ENCODE measurements around the gene ZXDC. TPM values are rescaled to one million over a fixed set of nuclear protein-coding genes. Genes with fewer than 3 reads are reported as not detected.
A peak's percentile ranks its signal among the peaks of the same experiment; 100 is the strongest.

The ZXDC gene
- total RNA-seq, 1 donor from 2014 or later, result 28.6 TPM

DNA sequence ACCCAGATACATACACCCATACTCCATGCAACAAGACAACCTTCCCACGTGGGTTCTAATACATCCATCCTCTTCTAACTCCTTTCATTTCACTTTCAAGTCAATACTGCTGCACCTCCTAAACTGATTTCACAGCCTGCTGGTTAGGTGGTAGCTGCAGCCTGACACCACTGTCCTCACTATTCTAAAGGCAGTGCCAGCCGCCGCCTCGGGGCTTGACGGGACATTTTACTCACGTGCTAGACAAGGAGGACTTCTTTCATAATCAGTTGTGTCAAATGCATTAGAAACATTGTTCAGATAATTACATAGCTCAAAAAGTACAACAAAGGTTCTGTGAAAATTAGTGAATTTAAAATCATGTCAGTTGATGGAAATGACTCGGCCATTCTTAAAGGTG is 35.6 kb upstream of the ZXDC start:
- DNase-seq (ENCODE audit: low spot score), result no peak

DNA sequence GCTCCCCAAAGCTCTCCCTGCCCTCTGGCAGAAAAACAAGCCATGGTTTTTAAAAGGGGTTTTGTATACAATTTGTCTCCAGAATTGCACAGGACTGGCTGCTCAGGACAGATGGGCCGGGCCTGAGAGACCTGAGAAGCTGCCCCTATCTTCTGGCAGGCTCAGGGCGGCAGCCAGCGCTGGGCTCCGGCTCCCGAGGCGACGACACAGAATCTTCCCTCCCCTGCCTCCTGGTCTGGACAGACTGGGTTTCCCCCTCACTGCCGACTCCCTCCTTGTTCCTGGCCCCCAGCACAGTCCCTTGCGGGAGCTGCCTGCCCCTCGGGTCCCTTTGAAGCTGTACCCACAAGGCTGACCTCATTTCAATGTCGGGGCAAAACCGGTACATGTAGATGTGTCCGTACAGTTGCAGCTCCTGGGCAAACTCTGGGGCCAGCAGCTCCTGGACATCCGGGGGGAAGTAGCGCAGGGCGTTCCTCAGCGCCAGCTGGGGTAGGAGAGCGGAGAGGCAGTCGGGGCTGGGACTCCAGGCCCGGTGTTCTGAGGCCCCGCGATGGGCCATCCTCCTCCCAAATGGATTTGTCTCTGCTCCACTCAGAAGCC is 34.7 kb upstream of the ZXDC start:
- no peak for DNase-seq (ENCODE audit: low spot score)

DNA sequence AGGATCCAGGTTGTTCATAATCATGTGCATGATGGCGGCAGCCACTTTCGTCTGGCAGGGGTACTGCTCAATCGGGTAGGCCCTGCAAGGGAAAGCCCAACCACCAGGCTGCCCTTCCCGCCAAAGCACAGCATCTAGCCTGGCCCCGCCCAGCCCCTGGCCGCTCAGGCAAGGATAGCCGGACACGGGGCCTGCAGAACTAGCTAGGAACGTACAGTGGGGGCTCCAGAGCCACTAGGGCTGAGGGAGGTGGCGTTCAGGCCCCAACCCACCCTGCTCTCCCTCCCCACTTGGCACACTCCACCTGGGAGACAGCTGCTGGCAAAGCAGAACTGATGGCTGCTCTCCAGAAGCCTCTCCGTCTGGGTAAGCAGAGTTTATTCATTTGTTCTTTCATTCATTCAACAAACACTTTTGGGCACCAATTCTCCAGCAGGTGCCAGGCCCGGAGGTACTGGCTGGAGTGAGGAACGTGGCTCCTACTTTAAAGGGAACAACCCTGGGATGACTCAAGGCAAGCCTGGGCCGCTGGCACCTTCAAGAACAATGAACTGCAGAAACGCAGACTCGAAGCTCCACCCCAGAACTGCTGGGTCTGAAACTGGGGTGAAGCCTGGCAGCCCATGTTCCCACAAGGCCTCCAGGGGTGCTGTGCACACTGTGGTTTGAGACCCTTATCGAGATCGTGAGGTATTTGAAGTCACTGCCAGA is 34.1 kb upstream of the ZXDC start:
- DNase-seq (ENCODE audit: low spot score), result no peak

DNA sequence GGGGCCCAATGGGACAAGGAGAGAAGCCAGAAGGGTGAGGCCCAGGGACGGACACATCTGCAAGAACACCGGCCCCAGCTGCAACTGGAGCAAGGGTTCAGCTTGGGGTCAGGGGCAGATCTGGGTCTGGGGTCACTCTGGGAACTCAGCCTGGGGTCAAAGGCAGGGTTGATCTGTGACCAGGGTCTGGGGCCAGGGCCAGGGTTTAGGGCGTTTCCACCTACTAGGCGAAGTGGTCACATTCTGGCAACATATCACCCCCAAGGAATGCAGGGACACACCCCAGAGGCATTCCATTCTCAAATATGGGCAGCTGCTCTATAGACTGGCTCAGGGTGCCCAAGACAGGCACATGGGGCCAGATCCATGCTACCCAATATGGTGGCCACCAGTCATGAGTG is 32.9 kb upstream of the ZXDC start:
- no peak for DNase-seq (ENCODE audit: low spot score)

DNA sequence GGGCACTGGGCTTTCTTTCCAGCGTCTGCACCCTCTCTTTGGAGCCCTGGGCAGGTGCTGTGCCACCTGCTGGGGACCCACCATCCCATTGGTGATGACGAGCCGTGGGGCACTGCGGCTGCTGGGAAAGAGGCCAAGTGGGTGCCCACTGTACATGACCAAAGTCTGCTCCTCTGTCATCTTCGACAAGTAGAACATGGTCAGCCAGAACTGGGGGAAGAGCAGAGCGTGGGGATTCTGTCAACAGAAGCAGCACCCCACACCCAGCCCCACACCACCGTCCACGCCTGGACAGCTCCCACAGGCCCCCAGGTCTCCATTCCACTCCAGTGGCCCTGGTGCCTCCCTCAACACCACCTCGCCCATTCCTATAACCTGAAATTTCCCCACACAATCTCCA is 32.2 kb upstream of the ZXDC start:
- no peak for DNase-seq (ENCODE audit: low spot score)

DNA sequence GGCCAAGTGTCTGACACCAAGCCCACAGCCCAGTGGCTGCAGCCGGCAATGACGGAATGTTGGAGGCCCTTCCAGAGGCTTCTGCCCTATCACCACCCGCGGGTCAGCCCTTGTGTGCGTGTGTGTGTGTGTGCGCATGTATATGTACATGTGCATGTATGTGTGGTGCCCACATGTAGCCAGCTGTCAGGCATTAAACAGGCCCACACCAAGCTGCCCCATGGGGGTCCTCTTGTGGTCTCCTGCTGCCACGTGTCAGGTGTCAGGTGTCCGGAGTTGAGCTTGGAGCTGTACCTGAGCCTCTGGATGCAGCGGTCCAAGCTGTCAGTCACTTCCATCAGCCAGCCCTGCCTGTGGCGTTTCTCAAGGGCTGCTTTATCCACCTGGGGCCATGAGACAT is 28.0 kb upstream of the ZXDC start:
- DNase-seq (ENCODE audit: low spot score), result no peak

DNA sequence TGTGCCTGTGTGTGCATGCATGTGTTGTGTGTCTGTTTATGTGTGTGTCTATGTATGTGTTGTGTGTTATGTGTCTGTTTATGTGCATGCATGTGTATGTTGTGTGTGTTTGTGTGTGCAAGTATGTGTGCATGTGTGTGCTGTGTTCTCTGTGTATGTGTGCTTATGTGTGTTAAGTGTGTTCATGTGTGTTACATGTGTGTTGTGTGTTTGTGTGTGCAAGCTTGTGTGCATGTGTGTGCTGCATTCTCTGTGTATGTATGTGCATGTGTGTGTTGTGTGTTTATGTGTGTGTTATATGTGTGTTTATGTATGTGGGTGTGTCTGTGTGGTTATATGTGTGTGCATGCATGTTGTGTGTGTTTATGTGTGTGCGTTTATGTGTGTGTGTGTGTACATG is 27.0 kb upstream of the ZXDC start:
- DNase-seq (ENCODE audit: low spot score), result no peak

DNA sequence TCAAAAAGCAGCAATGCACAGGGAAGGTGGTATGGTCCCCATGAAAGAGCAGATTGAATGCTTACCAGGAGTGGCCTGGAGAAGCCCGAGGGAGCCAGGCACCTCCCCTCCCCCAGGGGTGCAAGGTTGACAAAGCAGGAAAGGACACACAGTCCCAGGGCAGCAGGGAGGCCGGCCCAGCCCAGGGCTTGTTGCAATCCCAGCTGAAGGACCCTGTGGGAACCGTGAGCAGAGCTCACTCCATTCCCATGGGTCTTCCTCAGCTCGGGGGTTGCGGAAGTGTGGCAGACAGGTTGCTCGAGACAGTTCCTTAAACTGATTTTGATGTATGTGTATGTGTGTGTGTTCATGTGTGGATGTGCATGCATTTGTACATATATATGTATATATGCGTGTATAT is 26.0 kb upstream of the ZXDC start:
- DNase-seq (ENCODE audit: low spot score), result no peak

DNA sequence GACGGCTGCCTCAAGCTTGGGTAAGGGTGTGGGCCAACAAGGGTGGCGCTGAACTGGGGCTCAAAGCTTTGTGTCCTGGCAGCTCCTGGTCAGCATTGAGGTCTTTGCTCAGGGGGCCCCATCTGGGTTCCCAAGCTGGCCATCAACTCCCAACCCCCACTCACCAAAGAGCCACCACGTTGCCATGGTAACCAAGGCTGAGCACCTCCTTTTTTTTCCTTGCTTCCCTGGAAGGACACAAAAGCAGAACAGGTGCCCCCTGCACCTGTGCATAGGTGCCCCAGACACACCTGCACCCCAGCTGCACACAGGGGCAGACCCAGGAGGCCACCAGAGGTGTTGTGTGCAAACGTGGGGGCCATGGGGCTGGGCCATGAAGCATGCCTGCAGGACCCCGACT is 25.4 kb upstream of the ZXDC start:
- DNase-seq (ENCODE audit: low spot score), result no peak

DNA sequence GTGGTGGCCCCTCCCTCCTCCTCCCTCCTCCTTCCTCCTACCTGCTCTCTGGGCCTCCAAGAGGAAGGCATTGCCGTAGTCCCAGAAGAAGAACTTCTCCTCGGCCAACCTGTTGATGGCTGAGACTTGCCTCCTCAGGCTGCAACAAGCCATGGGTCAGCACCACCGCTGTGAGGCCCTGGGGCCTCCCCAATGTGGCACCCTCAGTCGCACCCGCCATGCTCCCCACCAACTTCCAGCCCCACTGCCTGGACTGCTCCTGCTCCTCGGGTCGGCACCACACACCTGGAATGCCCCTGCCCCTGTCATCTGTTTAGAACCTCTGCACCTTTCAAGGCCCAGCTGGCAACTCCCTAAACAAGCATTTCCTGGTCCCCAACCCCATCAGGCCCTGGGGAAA is 24.3 kb upstream of the ZXDC start:
- no peak for DNase-seq (ENCODE audit: low spot score)

DNA sequence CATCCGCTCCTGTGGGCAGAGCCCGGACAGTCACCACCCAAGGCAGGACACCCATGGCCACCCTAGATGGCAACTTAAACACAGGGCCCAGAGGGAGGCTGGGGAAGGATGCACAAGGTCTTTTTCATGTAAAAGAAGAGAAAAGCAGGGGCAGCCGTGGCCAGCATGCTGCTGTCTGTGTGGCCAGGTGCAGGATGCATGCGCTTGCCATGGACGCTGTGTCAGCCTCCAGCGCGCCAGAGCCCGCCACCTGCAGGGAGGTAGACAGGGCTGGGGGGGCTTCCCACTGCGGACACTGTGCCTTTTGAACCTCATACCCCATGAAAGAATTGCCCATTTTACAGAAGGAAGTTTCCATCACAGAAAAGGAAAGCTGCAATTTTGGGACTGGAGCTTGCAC is 23.7 kb upstream of the ZXDC start:
- no peak for DNase-seq (ENCODE audit: low spot score)

DNA sequence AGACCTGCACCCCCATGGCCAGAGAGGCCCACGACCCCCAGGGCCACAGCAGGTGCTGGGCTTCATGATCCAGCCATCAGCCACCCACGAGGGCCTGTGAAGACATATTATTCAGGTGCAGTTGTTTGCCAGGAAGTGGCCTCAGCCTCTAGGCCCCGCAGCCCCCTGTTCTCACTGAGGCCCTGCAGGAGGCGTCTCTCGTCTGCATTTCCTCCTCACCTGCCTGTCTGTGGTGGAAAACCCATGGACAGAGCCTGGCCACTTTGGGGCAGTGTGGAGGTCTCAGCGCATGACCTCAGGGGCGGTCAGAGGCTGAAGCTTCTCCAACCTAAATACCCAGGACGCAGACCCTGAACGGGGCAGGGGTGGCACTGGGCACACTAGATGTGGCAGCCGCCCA is 23.2 kb upstream of the ZXDC start:
- no peak for DNase-seq (ENCODE audit: low spot score)

DNA sequence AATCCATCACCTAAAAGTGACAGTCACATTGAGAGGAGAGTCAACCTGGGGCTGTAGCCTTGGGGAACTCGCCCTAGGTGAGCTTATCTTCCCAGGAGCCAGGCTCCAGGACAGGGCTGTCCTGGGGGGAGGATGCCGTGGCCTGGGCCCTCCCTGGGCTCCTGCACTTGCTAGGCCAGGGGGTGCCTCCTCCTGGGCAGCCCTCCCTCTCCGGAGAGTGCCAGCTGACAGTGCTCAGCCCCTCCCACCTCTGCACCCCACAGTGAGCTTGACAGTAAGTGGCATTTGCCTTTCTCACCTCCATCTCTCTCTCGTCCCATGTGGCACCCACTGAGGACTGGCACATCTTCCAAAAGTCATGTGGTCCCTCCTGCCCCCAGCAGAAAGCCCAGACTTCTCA is 22.8 kb upstream of the ZXDC start:
- no peak for DNase-seq (ENCODE audit: low spot score)

DNA sequence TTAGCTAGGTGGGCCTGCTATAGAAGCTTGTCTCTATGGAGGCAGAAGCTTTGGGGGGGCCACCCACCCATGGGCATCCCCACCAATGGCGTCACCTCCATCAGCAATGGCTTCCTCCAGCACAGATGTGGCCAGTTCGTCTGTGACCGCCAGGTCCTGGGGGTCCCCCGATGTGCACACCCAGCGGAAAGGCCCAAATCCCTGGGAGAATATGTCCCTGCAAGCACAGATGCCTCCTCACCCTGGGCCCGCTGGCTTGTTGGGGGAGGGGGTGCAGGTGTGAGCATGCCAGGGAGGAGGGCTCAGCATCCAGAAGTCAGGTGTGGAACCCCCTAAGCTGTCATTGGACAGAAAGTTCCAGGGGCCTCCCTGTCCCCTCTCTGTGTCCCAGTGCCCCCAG is 22.3 kb upstream of the ZXDC start:
- no peak for DNase-seq (ENCODE audit: low spot score)

DNA sequence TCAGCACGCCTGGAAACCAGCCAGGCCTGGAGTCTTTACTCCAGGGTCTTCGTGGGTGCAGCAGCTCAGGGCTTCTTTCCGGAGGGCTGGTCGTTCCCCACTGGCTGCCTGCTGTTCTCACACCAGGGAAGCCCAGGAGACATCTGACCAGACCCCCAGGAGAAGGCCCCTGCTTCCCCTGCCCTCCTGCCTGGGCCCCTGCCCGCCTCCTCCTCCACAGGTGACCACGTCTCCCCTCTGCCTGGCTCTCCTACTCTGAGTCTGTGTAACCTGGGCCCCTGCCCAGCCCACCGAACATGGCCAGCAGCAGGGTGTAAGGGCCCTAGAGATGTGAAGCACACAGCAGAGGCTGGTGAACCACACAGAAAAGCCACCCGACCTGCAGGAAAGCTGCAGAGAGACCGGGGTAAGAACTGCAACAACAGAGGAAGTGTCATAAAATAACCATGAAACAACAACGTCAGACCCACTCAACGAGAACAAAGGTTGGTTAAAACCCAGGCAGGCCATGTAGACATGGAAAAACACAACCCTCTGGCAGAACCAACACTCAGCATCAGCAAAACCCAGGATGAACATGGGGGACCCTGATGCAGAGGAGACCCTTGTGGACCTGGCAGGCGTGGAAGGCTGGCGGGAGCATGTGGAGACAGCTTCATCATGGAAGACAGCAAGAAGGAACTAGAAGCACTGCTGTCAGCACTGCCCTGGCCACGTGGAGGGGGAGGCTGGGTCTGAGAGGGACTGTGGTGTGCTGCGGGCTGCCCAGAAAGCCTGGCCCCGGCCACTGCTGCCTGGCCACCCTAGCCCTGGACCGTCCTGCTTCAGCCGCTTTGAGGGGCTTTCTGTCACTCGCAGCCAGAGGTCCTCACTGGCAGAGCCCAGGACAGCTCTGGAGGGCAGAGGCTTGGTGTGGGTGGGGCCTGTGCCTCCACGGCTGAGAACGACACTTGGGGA is 21.5 kb upstream of the ZXDC start:
- no peak for DNase-seq (ENCODE audit: low spot score)

DNA sequence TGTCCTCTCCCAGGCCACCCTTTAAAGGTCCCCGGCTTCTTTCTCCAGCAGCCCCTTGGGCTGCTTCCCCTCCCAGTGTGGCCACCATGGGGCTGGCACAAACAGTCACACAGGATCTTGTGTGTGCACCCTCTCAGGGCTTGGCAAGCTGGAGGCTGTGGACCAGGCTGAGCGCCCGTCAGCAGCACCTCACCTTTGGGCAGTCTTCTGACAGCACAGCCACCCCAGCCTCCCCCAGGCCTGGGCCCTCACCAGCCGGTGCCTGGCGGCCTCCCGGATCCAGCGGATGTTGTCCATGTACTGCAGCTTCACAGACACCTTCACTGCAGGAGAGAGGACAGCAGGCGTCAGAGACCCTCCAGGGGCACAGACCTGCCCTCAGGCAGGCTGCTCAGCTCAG is 20.1 kb upstream of the ZXDC start:
- no peak for DNase-seq (ENCODE audit: low spot score)

DNA sequence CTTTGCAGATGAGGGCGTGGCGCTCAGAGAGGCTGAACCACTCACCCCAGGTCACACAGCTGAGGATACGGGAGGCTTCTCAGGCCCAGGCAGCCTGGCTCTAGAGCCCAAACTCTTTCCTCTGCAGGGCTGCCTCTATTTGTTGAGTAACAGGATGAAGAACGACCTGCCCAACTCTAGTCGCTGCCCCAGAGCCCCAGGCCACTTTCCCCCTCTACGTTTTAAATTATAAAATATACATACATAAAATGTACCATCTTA is 19.2 kb upstream of the ZXDC start:
- no peak for DNase-seq (ENCODE audit: low spot score)

DNA sequence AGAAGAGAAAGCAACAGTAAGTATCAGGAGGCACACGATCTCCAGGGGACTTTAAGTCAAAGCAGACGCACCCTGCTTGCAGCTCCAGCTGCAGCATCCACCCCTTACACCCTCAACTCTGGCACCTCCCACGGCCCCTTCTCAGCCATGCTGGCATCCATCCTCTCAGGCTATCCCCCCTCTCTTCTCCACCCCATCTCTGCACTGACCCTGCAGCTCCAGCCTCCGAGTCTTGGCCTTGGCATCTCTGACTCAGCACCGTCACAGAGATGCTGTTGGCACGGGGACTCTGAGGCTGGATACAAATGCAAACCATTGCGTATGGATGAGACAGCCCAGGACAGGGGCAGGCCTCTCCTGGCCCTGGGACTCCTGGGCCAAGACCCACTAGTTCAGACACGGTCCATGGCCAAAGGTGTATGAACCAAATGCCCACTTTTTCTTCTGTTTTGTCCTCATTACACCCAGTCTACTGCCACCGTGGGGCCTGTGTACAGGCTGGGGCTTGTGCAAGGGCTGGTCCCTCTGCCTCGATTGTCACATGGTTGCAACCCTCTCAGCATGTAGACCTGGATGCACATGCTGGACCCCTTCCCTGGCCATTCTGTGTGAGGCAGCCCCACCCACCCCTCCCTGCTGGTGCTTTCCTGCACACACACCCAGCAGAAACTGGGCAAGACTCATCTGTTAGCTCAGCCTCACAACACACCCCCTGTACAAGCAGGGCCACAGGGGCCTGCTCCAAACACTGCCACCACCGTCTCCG is 18.7 kb upstream of the ZXDC start:
- peak; percentile 23 for DNase-seq (ENCODE audit: low spot score)

DNA sequence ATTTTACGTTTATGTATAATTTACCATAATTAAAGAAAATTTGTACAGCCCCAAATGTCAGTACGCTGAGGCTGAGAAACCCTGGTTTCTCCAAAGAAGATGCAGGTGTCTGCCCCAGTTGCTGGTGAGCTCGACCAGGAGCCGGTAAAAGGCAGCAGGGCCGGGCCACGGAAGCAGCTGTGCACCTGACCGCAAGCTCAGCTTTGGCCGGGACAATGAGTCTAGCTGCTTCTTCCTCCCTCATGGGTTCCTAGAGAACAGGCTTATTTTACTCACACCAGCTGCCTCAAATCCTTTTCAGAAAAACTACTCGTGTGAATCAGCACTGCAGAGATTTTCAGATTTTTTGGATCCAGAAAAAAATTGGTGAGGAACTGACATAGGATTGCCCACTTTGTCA is 18.0 kb upstream of the ZXDC start:
- DNase-seq (ENCODE audit: low spot score), result no peak

DNA sequence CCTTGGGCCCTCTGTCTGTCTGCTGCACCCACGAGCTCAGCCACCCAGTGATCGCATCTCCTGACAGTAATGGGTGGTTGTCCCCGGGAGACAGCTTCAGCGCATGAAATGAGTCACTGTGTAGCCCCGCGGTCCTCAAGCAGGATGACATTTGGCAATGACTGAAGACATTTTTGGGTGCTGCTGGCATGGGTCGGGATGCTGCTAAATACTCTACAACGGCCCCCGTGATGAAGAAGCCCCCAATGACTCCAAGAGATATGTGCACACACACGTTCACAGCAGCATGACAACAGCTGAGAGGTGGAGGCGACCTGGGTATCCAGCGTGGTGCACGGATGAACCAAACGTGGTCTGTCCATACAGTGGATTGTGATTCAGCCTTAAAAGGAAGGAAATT is 17.4 kb upstream of the ZXDC start:
- DNase-seq (ENCODE audit: low spot score), result no peak

DNA sequence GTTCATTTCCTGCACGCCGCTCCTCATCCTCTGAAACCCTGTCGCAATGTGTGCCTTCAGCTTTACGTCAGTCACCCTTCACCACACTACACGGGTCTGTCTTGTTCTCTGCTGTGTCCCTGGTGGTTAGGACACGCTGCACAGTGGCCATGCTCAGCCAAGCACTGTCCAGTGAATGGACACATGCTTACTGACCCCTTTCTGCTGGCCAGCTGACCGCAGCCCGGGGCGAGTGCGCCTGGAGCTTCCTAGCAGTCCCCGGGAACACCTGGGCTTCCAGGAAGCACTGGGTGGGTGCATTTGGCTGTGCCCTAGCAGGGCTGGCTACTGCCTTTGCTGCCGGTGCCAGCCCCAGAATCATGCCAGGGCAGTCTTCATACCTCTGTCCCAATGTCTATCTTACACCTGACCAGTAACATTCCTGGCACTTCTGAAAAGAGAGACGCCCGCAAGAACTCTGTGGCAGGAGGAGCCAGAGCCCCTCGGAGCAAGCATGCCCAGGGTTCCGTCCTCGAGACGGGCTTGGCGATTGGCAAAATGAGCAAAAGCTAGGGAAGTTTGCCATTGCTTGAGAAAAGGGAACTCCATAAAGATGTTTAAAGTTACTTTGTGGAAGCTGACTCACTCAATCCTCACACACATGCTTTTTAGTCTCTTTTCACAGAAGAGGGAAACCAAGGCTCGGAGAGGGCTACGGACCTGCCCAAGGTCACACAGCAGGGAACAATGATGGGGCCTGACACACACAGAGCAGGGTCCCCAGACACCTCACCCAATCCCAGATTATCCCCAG is 15.7 kb upstream of the ZXDC start:
- DNase-seq (ENCODE audit: low spot score), result no peak

Data from umbilical cord (tissue), 2 donors.